ENCODE data around the gene ZNF573. TPM values are rescaled to one million over a fixed set of nuclear protein-coding genes. Genes with fewer than 3 reads are reported as not detected.
A peak's percentile ranks its signal among the peaks of the same experiment; 100 is the strongest.

Gene ZNF573
- total and polyA plus RNA-seq, 2 of the 13 experiments (the other 11 are each of a cell fraction or from before 2014, with no cell fraction given) = 3.1 to 9.3 TPM

- TF ChIP-seq DMTF1 (CRISPR knock-in tag; IDR thresholded peaks at IDR 0.05) (no peak), ZNF746 (CRISPR knock-in tag; IDR thresholded peaks at IDR 0.05) (peak; percentile 59; the same call in 1 of the 2 replicates)
Observed at GRCh38 chr19:37691881-37692504, 87.4 kb downstream of the ZNF573 start (continued).

Small RNAs within 50 kb of the gene (small RNA-seq; reads per million reads assigned to genes)
- 0 reads per million in 3 experiments for gene SELENOKP1 (ENCODE audit: insufficient read depth in 2 of 3, insufficient read length in 3 of 3, low read depth in 2 of 3, low replicate concordance in 1 of 3)

Other genes with a start within 250 kb of the ZNF573 start
- 1.9 and 4.0 TPM in 2 replicates for gene ZNF571, start 184.8 kb downstream of the ZNF573 start, total RNA-seq (2016; rRNA removed; fragmentation: Illumina TruSeq; extraction: Trizol)
- 1.3 and 1.6 TPM in 2 replicates for gene ZNF571, start 184.8 kb downstream of the ZNF573 start, polyA plus RNA-seq (2011; rRNA removed)
- gene ZNF540, start 184.7 kb downstream of the ZNF573 start, total RNA-seq (2016; rRNA removed; fragmentation: Illumina TruSeq; extraction: Trizol) = 0.21 and 0.40 TPM in 2 replicates
- gene ZNF540, start 184.7 kb downstream of the ZNF573 start, polyA plus RNA-seq (2011; rRNA removed) = 0.21 and 0.47 TPM in 2 replicates
- 19.2 and 25.0 TPM in 2 replicates for gene ZFP30, start 124.1 kb downstream of the ZNF573 start, total RNA-seq (2016; rRNA removed; fragmentation: Illumina TruSeq; extraction: Trizol)
- 3.3 and 3.4 TPM in 2 replicates for gene ZFP30, start 124.1 kb downstream of the ZNF573 start, polyA plus RNA-seq (2011; rRNA removed)
- gene ZNF607, start 59.8 kb downstream of the ZNF573 start, total RNA-seq (2016; rRNA removed; fragmentation: Illumina TruSeq; extraction: Trizol) = 8.3 and 11.3 TPM in 2 replicates
- gene ZNF607, start 59.8 kb downstream of the ZNF573 start, polyA plus RNA-seq (2011; rRNA removed) = 3.8 and 4.2 TPM in 2 replicates
- gene WDR87, start 127.0 kb upstream of the ZNF573 start, total RNA-seq (2016; rRNA removed; fragmentation: Illumina TruSeq; extraction: Trizol) = not detected in 2 replicates
- not detected in 2 replicates for gene WDR87, start 127.0 kb upstream of the ZNF573 start, polyA plus RNA-seq (2011; rRNA removed)
- gene SIPA1L3, start 127.6 kb upstream of the ZNF573 start, total RNA-seq (2016; rRNA removed; fragmentation: Illumina TruSeq; extraction: Trizol) = 6.9 and 7.7 TPM in 2 replicates
- 5.4 and 5.5 TPM in 2 replicates for gene SIPA1L3, start 127.6 kb upstream of the ZNF573 start, polyA plus RNA-seq (2011; rRNA removed)

All from HepG2 (cell line).